Chondrocyte (in vitro differentiated cells): Measurements from ENCODE around the gene BCS1L. TPM values are rescaled to one million over a fixed set of nuclear protein-coding genes. Genes with fewer than 3 reads are reported as not detected.
A peak's percentile ranks its signal among the peaks of the same experiment; 100 is the strongest.

ENCODE experiments used
- DNase-seq: peaks from one replicate; pipeline ENCODE4 v3.0.0; 2021; ENCODE audit warnings: mixed read lengths, low spot score
- H3K27ac Mint-ChIP-seq: one replicate; pipeline ENCODE4 v1.8.0; 2021; ENCODE audit warnings: mild to moderate bottlenecking, moderate library complexity, mixed read lengths; ENCODE audit not compliant: unreplicated experiment
- H3K27me3 Mint-ChIP-seq: 2 replicates; pipeline ENCODE4 v1.8.0; 2021; ENCODE audit warnings: low read depth, mixed read lengths
- H3K36me3 Mint-ChIP-seq: 2 replicates; pipeline ENCODE4 v1.8.0; 2021; ENCODE audit warnings: low read depth, mixed read lengths
- H3K4me1 Mint-ChIP-seq: 2 replicates; pipeline ENCODE4 v1.8.0; 2021; ENCODE audit warnings: low read depth, mild to moderate bottlenecking, mixed read lengths
- H3K4me3 Mint-ChIP-seq: one replicate; pipeline ENCODE4 v1.8.0; 2021; ENCODE audit warnings: mild to moderate bottlenecking, moderate library complexity, mixed read lengths; ENCODE audit not compliant: unreplicated experiment
- H3K9me3 Mint-ChIP-seq: 2 replicates; pipeline ENCODE4 v1.8.0; 2021; ENCODE audit warnings: low read depth, mixed read lengths
- CTCF ChIP-seq: fragments of 200-600 bp; sonication (generic); IDR thresholded peaks from 2 replicates; pipeline ENCODE4 v1.5.0; 2021; ENCODE audit warnings: antibody characterized with exemption, mild to moderate bottlenecking, moderate library complexity
- total RNA-seq: library from RNA; stranded (reverse); gene quantifications from 3 replicates; pipeline ENCODE4 v1.2.1, GENCODE V29; 2021

BCS1L gene
- total RNA-seq, 1 donor from 2014 or later, result 30.0 TPM

GRCh38 chr2:218635719-218636118 is 23.8 kb upstream of the BCS1L start:
- Mint-ChIP-seq H3K36me3 (peaks cover 44% of the 10 kb centered on the region), H3K27ac (no peak overlapping the region), H3K27me3 (no peaks in the 10 kb centered on the region), H3K9me3 (no peaks in the 10 kb centered on the region), H3K4me1 (peaks cover 4% of the 10 kb centered on the region), H3K4me3 (no peak overlapping the region)
- DNase-seq, result no peak
- no peak for TF ChIP-seq CTCF

DNA sequence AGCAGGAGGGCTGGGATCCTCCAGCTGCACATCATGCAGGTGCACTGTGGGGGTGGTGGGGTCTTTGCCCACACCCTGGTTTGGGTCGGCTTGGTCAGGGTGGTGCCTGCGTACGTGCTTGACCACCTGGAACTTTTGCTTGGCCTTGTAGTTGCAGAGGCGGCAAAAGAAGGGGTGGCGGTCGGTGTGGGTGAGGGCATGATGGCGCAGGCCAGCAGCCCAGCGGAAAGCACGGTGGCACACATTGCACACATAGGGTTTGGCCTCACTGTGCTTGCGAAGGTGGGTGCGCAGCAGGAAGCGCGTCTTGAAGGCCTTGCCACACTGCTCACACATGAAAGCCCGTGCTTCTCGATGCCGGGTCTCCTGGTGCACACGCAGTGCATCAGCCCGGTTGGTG is 21.1 kb upstream of the BCS1L start:
- H3K4me3 Mint-ChIP-seq, result no peak overlapping the region
- no peak for DNase-seq
- H3K4me1 Mint-ChIP-seq, result no peaks in the 10 kb centered on the region
- no peak overlapping the region for H3K27ac Mint-ChIP-seq
- no peaks in the 10 kb centered on the region for H3K9me3 Mint-ChIP-seq
- no peak for TF ChIP-seq CTCF
- H3K36me3 Mint-ChIP-seq, result peaks cover 45% of the 10 kb centered on the region
- no peaks in the 10 kb centered on the region for H3K27me3 Mint-ChIP-seq

GRCh38 chr2:218642121-218642656 is 17.3 kb upstream of the BCS1L start:
- peak; percentile 89 for DNase-seq
- Mint-ChIP-seq H3K36me3 (peaks cover 37% of the 10 kb centered on the region), H3K4me3 (no peak overlapping the region), H3K27me3 (no peaks in the 10 kb centered on the region), H3K4me1 (no peaks in the 10 kb centered on the region), H3K27ac (no peak overlapping the region), H3K9me3 (no peaks in the 10 kb centered on the region)
- no peak for TF ChIP-seq CTCF

- Mint-ChIP-seq H3K9me3 (no peaks in the 10 kb centered on the region), H3K4me3 (no peak overlapping the region), H3K27me3 (no peaks in the 10 kb centered on the region), H3K36me3 (peaks cover 35% of the 10 kb centered on the region), H3K27ac (no peak overlapping the region), H3K4me1 (no peaks in the 10 kb centered on the region)
- DNase-seq, result peak; percentile 90
- no peak for TF ChIP-seq CTCF
These were observed 16.7 kb upstream of the BCS1L start for GRCh38 chr2:218642786-218643185.

GRCh38 chr2:218643751-218644310 is 15.7 kb upstream of the BCS1L start:
- Mint-ChIP-seq H3K27me3 (no peaks in the 10 kb centered on the region), H3K4me1 (no peaks in the 10 kb centered on the region), H3K9me3 (no peaks in the 10 kb centered on the region), H3K36me3 (peaks cover 32% of the 10 kb centered on the region), H3K4me3 (no peak overlapping the region), H3K27ac (no peak overlapping the region)
- TF ChIP-seq CTCF, result no peak
- no peak for DNase-seq
